GM12878 (cell line): ENCODE results near the gene CCL22. TPM values are rescaled to one million over a fixed set of nuclear protein-coding genes. Genes with fewer than 3 reads are reported as not detected.

Experiments
- ATAC-seq: fragments of 200-7000 bp; cut with Tn5 transposase; 3 replicates; pipeline ENCODE4 v1.9.1; 2020; ENCODE audit warnings: mild to moderate bottlenecking, moderate library complexity
- BruUV-seq: library from RNA; stranded (reverse); fragments of 400-500 nt; replicated peaks from 2 replicates; lab custom pipeline; 2021; lab: Mats Ljungman, UMichigan
- CTCF ChIA-PET: fragments of 300-600 bp; sonication (Branson Sonifier 250); formaldehyde crosslinking; extraction: SDS; loops from one replicate; lab custom pipeline; 2021; ENCODE audit warnings: inconsistent platforms; lab: Yijun Ruan, JAX
- POLR2A ChIA-PET: fragments of 350-600 bp; formaldehyde crosslinking; extraction: SDS; loops from one replicate; lab custom pipeline; 2021; ENCODE audit warnings: inconsistent platforms; lab: Charles Lee
- RAD21 ChIA-PET: fragments of 300-600 bp; sonication (Branson Sonifier 250); formaldehyde crosslinking; loops from one replicate; lab custom pipeline; 2023; ENCODE audit warnings: antibody characterized with exemption; ENCODE audit not compliant: unreplicated experiment; lab: Charles Lee
- SMC1A ChIA-PET: fragments of 300-600 bp; sonication (Branson Sonifier 250); formaldehyde crosslinking; loops from one replicate; lab custom pipeline; 2023; ENCODE audit not compliant: unreplicated experiment, uncharacterized antibody; lab: Charles Lee
- DNase-seq: peaks from one replicate; pipeline ENCODE4 v3.0.0-alpha.2; 2011; ENCODE audit warnings: low read depth, low spot score
- FAIRE-seq: peaks from 3 replicates; lab custom pipeline; 2011; peaks lifted over from hg19 to GRCh38; lab: Jason Lieb, UNC
- H2AFZ ChIP-seq: 2 replicates; pipeline ENCODE4 v1.6.0; 2011; ENCODE audit warnings: low read depth, low read length, control low read depth; ENCODE audit not compliant: control insufficient read depth
- H3K27ac ChIP-seq: 2 replicates; pipeline ENCODE4 v1.5.1; 2011; ENCODE audit warnings: control low read depth; ENCODE audit not compliant: control insufficient read depth, insufficient read depth
- H3K27me3 ChIP-seq, 2 experiments: replicated peaks in 1 of 2; 2 replicates each; pipeline versions ENCODE4 v1.6.0 to v1.6.1; 2011; ENCODE audit warnings: low read length in 1 of 2; ENCODE audit not compliant: control insufficient read depth in 2 of 2, insufficient read depth in 2 of 2
- H3K36me3 ChIP-seq, 2 experiments: 2 replicates each; pipeline ENCODE4 v1.5.1; 2011; ENCODE audit warnings: low read length in 1 of 2; ENCODE audit not compliant: control insufficient read depth in 2 of 2, insufficient read depth in 2 of 2
- H3K4me1 ChIP-seq: 2 replicates; pipeline ENCODE4 v1.6.1; 2011; ENCODE audit warnings: mild to moderate bottlenecking, low read length, moderate library complexity, mixed read lengths; ENCODE audit not compliant: control insufficient read depth, insufficient read depth
- H3K4me2 ChIP-seq: 2 replicates; pipeline ENCODE4 v1.6.0; 2011; ENCODE audit warnings: control low read depth; ENCODE audit not compliant: control insufficient read depth, insufficient read depth
- H3K4me3 ChIP-seq: fragments of 200-600 bp; sonication (generic); 2 replicates; pipeline ENCODE4 v1.5.1; 2016
- H3K79me2 ChIP-seq: 2 replicates; pipeline ENCODE4 v1.6.0; 2011; ENCODE audit warnings: low read length; ENCODE audit not compliant: control insufficient read depth, insufficient read depth
- H3K9ac ChIP-seq: 2 replicates; pipeline ENCODE4 v1.8.0; 2011; ENCODE audit warnings: low read length, control low read depth, mixed read lengths; ENCODE audit not compliant: control insufficient read depth, insufficient read depth
- H3K9me3 ChIP-seq: replicated peaks from 3 replicates; pipeline ENCODE4 v1.5.1; 2011; ENCODE audit warnings: mild to moderate bottlenecking, low read length; ENCODE audit not compliant: control insufficient read depth, insufficient read depth
- H4K20me1 ChIP-seq: 2 replicates; pipeline ENCODE4 v1.6.0; 2011; ENCODE audit not compliant: control insufficient read depth, insufficient read depth
- BACH1 ChIP-seq: fragments of 450-650 bp; IDR thresholded peaks from 2 replicates; pipeline ENCODE4 v1.6.1; 2017; ENCODE audit warnings: mild to moderate bottlenecking, borderline replicate concordance
- IRF3 ChIP-seq: fragments of 450-650 bp; IDR thresholded peaks from 2 replicates; pipeline ENCODE4 v1.6.1; 2014; ENCODE audit warnings: mild to moderate bottlenecking
- WGBS: methylation state at CpG from one replicate; pipeline ENCODE4 v1.1.6; 2016; ENCODE audit warnings: low lambda C conversion rate; ENCODE audit not compliant: insufficient replicate concordance, insufficient coverage; ENCODE audit errors: missing lambda C conversion rate; 5-methylcytosine and 5-hydroxymethylcytosine counted together
- in situ Hi-C: fragments of 300-500 bp; cut with MboI; formaldehyde crosslinking; loops from 9 replicates; pipeline ENCODE4 v1.14.3; 2018; ENCODE audit warnings: mixed read lengths
- intact Hi-C: fragments of 100-400 bp; cut with micrococcal nuclease; formaldehyde crosslinking; loops from one replicate; pipeline ENCODE4 v1.14.2; 2022; ENCODE audit not compliant: unreplicated experiment
- polyA plus RNA-seq, 11 experiments: library from polyadenylated mRNA; depleted of rRNA in 4 of 11; unstranded in 6 of 11; stranded (reverse) in 5 of 11; fragments of >200 nt; fragmentation: Nextera tagmentation in 4 of 11; fragmentation: Illumina TruSeq in 1 of 11; extraction: Ambion mirVana in 4 of 11; extraction: Trizol in 1 of 11; gene quantifications; 1 replicate in 1 of 11; 2 replicates in 10 of 11; pipeline versions ENCODE4 v1.2.1 to v1.2.3, GENCODE V29; 2011 to 2016; ENCODE audit warnings: inconsistent platforms in 2 of 11, missing spikeins in 2 of 11, low read depth in 1 of 11
- total RNA-seq, 4 experiments: library from RNA; depleted of rRNA in 3 of 4; stranded (reverse); fragments of >200 nt in 3 of 4; fragmentation: Illumina TruSeq in 1 of 4; extraction: Trizol in 1 of 4; gene quantifications; 2 replicates each; pipeline versions ENCODE4 v1.2.1 to v1.2.3, GENCODE V29; 2013 to 2021
- TF ChIP-seq, protein P1 (sequence below), 3 experiments: IDR thresholded peaks in 2 of 3; conservative IDR thresholded peaks in 1 of 3; 2 replicates each; pipeline ENCODE4 v1.5.1; 2011; ENCODE audit warnings: low read depth in 3 of 3, low read length in 3 of 3, mild to moderate bottlenecking in 3 of 3, control low read depth in 2 of 3, moderate library complexity in 2 of 3, inconsistent platforms in 1 of 3, mixed read lengths in 1 of 3; ENCODE audit not compliant: control insufficient read depth in 2 of 3, insufficient read depth in 1 of 3; ENCODE audit errors: extremely low read depth in 1 of 3

CCL22 gene
- total and polyA plus RNA-seq, 10 of the 15 experiments (the other 5 are each of a cell fraction or from before 2014, with no cell fraction given): 38.0 to 704 (median 349) TPM

- POLR2A ChIA-PET: no interaction called here
- DNase-seq (no peak), FAIRE-seq (no peak), ATAC-seq (peak; percentile 79)
- H3K4me3 ChIP-seq: no peak overlapping the region
- TF ChIP-seq IRF3 (no peak), BACH1 (no peak)
- TF ChIP-seq, protein P1, sequence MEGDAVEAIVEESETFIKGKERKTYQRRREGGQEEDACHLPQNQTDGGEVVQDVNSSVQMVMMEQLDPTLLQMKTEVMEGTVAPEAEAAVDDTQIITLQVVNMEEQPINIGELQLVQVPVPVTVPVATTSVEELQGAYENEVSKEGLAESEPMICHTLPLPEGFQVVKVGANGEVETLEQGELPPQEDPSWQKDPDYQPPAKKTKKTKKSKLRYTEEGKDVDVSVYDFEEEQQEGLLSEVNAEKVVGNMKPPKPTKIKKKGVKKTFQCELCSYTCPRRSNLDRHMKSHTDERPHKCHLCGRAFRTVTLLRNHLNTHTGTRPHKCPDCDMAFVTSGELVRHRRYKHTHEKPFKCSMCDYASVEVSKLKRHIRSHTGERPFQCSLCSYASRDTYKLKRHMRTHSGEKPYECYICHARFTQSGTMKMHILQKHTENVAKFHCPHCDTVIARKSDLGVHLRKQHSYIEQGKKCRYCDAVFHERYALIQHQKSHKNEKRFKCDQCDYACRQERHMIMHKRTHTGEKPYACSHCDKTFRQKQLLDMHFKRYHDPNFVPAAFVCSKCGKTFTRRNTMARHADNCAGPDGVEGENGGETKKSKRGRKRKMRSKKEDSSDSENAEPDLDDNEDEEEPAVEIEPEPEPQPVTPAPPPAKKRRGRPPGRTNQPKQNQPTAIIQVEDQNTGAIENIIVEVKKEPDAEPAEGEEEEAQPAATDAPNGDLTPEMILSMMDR (IDR thresholded peaks at IDR 0.05 in 2 of 3, conservative IDR thresholded peaks at IDR 0.05 in 1 of 3; ENCODE audit: control insufficient read depth in 2 of 3, extremely low read depth in 1 of 3, insufficient read depth in 1 of 3, low read depth in 3 of 3, low read length in 3 of 3): no peak
- H4K20me1 ChIP-seq: no peaks in the 10 kb centered on the region
- H3K9ac ChIP-seq: no peak overlapping the region
- 8% methylated on average over 2 of the region's 2 CpGs for WGBS
- in situ Hi-C loops: no loop called here
- intact Hi-C loops: no loop called here
- H3K4me2 ChIP-seq: no peak overlapping the region
- H3K36me3 ChIP-seq: no peaks in the 10 kb centered on the region
- H2AFZ ChIP-seq: peak overlapping the region; percentile 1; the same call in 1 of the 2 replicates
- H3K9me3 ChIP-seq: no peaks in the 10 kb centered on the region; the same call in 1 of the 3 replicates
- CTCF ChIA-PET: no interaction called here
- no TSS peak for BruUV-seq
- H3K27ac ChIP-seq: no peak overlapping the region
- H3K79me2 ChIP-seq: no peaks in the 10 kb centered on the region
- RAD21 ChIA-PET: no interaction called here
- peaks cover 4% of the 10 kb centered on the region; the same call in 1 of the 2 replicates for H3K4me1 ChIP-seq
- SMC1A ChIA-PET: no interaction called here
- no peaks in the 10 kb centered on the region for H3K27me3 ChIP-seq
These were observed 33.8 kb upstream of the CCL22 start for GRCh38 chr16:57324749-57325148.
